K562 (cell line): ENCODE results near the gene ADORA2B. TPM values are rescaled to one million over a fixed set of nuclear protein-coding genes. Genes with fewer than 3 reads are reported as not detected.

ENCODE experiments used
- ARHGAP35 ChIP-seq: fragments of 450-650 bp; IDR thresholded peaks from 2 replicates; pipeline ENCODE4 v1.6.1; 2018; ENCODE audit not compliant: partially characterized antibody
- ASH1L ChIP-seq: fragments of 450-650 bp; IDR thresholded peaks from 2 replicates; pipeline ENCODE4 v1.6.1; 2018; ENCODE audit warnings: borderline replicate concordance, mild to moderate bottlenecking, low read depth; ENCODE audit not compliant: partially characterized antibody
- EZH2 ChIP-seq: IDR thresholded peaks from 2 replicates; pipeline ENCODE4 v1.6.1; 2012; ENCODE audit warnings: low read depth, mild to moderate bottlenecking, inconsistent platforms, low read length, borderline replicate concordance
- HIVEP1 ChIP-seq: fragments of 250-450 bp; sonication (Bioruptor Pico); IDR thresholded peaks from 2 replicates; pipeline ENCODE4 v1.4.0; 2020; ENCODE audit warnings: mild to moderate bottlenecking
- ILF3 ChIP-seq: fragments of 450-650 bp; IDR thresholded peaks from 2 replicates; pipeline ENCODE4 v1.6.1; 2018; ENCODE audit warnings: antibody characterized with exemption, mild to moderate bottlenecking, moderate library complexity, borderline replicate concordance
- NBN ChIP-seq: fragments of 450-650 bp; IDR thresholded peaks from 2 replicates; pipeline ENCODE4 v1.6.1; 2016; ENCODE audit warnings: low read depth, mild to moderate bottlenecking
- POU5F1 ChIP-seq: fragments of 150-350 bp; IDR thresholded peaks from 2 replicates; pipeline ENCODE4 v1.6.1; 2014; ENCODE audit warnings: borderline replicate concordance, low read length, low read depth, mild to moderate bottlenecking; ENCODE audit not compliant: partially characterized antibody
- RBBP5 ChIP-seq: fragments of 200-600 bp; sonication (generic); IDR thresholded peaks from 2 replicates; pipeline ENCODE4 v1.6.1; 2012; ENCODE audit warnings: borderline replicate concordance, mild to moderate bottlenecking, low read length, control low read depth, inconsistent platforms; ENCODE audit not compliant: insufficient read depth, poor library complexity, severe bottlenecking
- RNF2 ChIP-seq: sonication (generic); IDR thresholded peaks from 2 replicates; pipeline ENCODE4 v1.6.1; 2016
- SUPT5H ChIP-seq: fragments of 450-650 bp; IDR thresholded peaks from 2 replicates; pipeline ENCODE4 v1.6.1; 2016
- TBL1XR1 ChIP-seq, 2 experiments: IDR thresholded peaks; 2 replicates each; pipeline ENCODE4 v1.6.1; 2012; ENCODE audit warnings: improper control_type of control experiment in 2 of 2, low read length in 2 of 2, mild to moderate bottlenecking in 1 of 2
- TBP ChIP-seq: optimal IDR thresholded peaks from 2 replicates; pipeline ENCODE3; 2011; ENCODE audit warnings: low read depth, low read length, improper control_type of control experiment
- TCF7L2 ChIP-seq: fragments of 150-350 bp; IDR thresholded peaks from 2 replicates; pipeline ENCODE4 v1.6.1; 2016; ENCODE audit warnings: low read depth, mild to moderate bottlenecking, low read length, moderate library complexity
- TEAD2 ChIP-seq: fragments of 450-650 bp; IDR thresholded peaks from 2 replicates; pipeline ENCODE4 v1.6.1; 2016; ENCODE audit warnings: missing genetic modification characterization, control low read depth, missing compliant biosample characterization
- polyA plus RNA-seq, 8 experiments: library from polyadenylated mRNA; depleted of rRNA in 4 of 8; stranded (reverse) in 5 of 8; unstranded in 3 of 8; fragments of >200 nt; fragmentation: Nextera tagmentation in 2 of 8; fragmentation: Illumina TruSeq in 1 of 8; extraction: Ambion mirVana in 2 of 8; extraction: Trizol in 1 of 8; gene quantifications; 2 replicates each; pipeline versions ENCODE4 v1.2.1 to v1.2.3, GENCODE V29; 2011 to 2014; ENCODE audit warnings: inconsistent platforms in 1 of 8, missing spikeins in 1 of 8
- total RNA-seq, 7 experiments: library from RNA; depleted of rRNA in 6 of 7; stranded (reverse); fragments of >200 nt in 6 of 7; fragmentation: Illumina TruSeq in 2 of 7; extraction: Trizol in 2 of 7; gene quantifications; 2 replicates each; pipeline versions ENCODE4 v1.2.1 to v1.2.3, GENCODE V29; 2011 to 2021; ENCODE audit warnings: low replicate concordance in 1 of 7
- TF ChIP-seq, protein P1 (sequence below): fragments of 450-650 bp; IDR thresholded peaks from 2 replicates; pipeline ENCODE4 v1.7.0; 2016; ENCODE audit warnings: borderline replicate concordance
- TF ChIP-seq, protein P2 (sequence below): IDR thresholded peaks from 2 replicates; pipeline ENCODE4 v1.6.1; 2016; ENCODE audit warnings: missing genetic modification characterization, missing compliant biosample characterization
- TF ChIP-seq, protein P3 (sequence below): fragments of 450-650 bp; formaldehyde crosslinking; conservative IDR thresholded peaks from 2 replicates; pipeline ENCODE4 v1.4.0; 2022; ENCODE audit warnings: mild to moderate bottlenecking, missing genetic modification characterization
- TF ChIP-seq, protein P4 (sequence below): IDR thresholded peaks from 2 replicates; pipeline ENCODE4 v1.6.1; 2014; ENCODE audit warnings: antibody characterized with exemption
- TF ChIP-seq, protein P5 (sequence below): sonication (generic); formaldehyde crosslinking; IDR thresholded peaks from 2 replicates; pipeline ENCODE4 v1.8.0; 2022; ENCODE audit warnings: mild to moderate bottlenecking, missing genetic modification reagents, borderline replicate concordance

The ADORA2B gene
- total and polyA plus RNA-seq, 9 of the 15 experiments (the other 6 are each of a cell fraction or from before 2014, with no cell fraction given) = 6.4 to 16.6 (median 10.5) TPM

DNA sequence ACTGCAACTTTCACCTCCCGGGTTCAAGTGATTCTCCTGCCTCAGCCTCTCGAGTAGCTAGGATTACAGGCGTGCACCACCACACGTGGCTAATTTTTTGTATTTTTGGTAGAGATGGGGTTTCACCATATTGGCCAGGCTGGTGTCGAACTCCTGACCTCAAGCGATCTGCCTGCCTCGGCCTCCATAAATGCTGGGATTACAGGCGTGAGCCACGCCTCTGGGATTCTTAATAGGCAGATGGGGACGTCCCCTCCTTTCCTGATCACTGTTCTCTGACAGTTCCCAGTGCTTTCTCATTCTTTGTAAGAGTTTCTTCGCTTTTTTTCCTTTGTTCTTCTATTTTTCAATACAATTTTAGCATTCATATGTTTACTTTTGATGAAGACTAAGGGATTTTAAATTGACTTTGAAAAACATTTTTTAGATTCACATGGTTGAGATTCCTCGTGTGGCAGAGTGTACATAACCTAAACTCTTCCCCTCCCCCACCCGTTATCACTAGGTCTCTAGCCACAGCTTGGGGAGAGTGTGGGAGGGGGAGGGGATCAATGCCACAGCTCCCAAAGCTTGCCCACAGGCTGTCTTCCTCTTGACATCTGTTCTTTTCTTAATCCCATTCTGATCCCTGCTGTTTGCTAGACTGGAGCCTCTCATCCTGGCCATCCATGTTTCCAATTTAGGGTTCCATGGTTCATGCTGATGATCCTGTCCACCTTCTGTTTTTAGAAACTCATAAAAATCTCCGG, 11.0 kb downstream of the ADORA2B start (continued):
- TF ChIP-seq NBN = 0 out of 2 replicates have a peak, but pooled peaks have one; percentile 39
- TF ChIP-seq ASH1L = no peak
- TF ChIP-seq ILF3 = no peak
- TF ChIP-seq HIVEP1 (CRISPR knock-in tag) = no peak
- TF ChIP-seq RNF2 = peak; percentile 75; the same call in 1 of the 2 replicates
- no peak for TF ChIP-seq TBP
- no peak for TF ChIP-seq POU5F1
- no peak for TF ChIP-seq EZH2
- no peak for TF ChIP-seq RBBP5
- TF ChIP-seq TBL1XR1 (IDR thresholded peaks at IDR 0.05; ENCODE audit: low read length in 2 of 2) = peak in 1 of 2 experiments; percentile 38; a peak in 1 of 4 replicates
- TF ChIP-seq, protein P1, sequence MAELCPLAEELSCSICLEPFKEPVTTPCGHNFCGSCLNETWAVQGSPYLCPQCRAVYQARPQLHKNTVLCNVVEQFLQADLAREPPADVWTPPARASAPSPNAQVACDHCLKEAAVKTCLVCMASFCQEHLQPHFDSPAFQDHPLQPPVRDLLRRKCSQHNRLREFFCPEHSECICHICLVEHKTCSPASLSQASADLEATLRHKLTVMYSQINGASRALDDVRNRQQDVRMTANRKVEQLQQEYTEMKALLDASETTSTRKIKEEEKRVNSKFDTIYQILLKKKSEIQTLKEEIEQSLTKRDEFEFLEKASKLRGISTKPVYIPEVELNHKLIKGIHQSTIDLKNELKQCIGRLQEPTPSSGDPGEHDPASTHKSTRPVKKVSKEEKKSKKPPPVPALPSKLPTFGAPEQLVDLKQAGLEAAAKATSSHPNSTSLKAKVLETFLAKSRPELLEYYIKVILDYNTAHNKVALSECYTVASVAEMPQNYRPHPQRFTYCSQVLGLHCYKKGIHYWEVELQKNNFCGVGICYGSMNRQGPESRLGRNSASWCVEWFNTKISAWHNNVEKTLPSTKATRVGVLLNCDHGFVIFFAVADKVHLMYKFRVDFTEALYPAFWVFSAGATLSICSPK = no peak
- no peak for TF ChIP-seq SUPT5H
- TF ChIP-seq, protein P2, sequence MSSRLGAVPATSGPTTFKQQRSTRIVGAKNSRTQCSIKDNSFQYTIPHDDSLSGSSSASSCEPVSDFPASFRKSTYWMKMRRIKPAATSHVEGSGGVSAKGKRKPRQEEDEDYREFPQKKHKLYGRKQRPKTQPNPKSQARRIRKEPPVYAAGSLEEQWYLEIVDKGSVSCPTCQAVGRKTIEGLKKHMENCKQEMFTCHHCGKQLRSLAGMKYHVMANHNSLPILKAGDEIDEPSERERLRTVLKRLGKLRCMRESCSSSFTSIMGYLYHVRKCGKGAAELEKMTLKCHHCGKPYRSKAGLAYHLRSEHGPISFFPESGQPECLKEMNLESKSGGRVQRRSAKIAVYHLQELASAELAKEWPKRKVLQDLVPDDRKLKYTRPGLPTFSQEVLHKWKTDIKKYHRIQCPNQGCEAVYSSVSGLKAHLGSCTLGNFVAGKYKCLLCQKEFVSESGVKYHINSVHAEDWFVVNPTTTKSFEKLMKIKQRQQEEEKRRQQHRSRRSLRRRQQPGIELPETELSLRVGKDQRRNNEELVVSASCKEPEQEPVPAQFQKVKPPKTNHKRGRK = no peak
- TF ChIP-seq, protein P3, sequence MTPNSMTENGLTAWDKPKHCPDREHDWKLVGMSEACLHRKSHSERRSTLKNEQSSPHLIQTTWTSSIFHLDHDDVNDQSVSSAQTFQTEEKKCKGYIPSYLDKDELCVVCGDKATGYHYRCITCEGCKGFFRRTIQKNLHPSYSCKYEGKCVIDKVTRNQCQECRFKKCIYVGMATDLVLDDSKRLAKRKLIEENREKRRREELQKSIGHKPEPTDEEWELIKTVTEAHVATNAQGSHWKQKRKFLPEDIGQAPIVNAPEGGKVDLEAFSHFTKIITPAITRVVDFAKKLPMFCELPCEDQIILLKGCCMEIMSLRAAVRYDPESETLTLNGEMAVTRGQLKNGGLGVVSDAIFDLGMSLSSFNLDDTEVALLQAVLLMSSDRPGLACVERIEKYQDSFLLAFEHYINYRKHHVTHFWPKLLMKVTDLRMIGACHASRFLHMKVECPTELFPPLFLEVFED (CRISPR knock-in tag) = no peak
- TF ChIP-seq ARHGAP35 = no peak
- TF ChIP-seq TEAD2 = no peak
- TF ChIP-seq, protein P4, sequence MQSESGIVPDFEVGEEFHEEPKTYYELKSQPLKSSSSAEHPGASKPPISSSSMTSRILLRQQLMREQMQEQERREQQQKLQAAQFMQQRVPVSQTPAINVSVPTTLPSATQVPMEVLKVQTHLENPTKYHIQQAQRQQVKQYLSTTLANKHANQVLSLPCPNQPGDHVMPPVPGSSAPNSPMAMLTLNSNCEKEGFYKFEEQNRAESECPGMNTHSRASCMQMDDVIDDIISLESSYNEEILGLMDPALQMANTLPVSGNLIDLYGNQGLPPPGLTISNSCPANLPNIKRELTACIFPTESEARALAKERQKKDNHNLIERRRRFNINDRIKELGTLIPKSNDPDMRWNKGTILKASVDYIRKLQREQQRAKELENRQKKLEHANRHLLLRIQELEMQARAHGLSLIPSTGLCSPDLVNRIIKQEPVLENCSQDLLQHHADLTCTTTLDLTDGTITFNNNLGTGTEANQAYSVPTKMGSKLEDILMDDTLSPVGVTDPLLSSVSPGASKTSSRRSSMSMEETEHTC = no peak
- TF ChIP-seq, protein P5, sequence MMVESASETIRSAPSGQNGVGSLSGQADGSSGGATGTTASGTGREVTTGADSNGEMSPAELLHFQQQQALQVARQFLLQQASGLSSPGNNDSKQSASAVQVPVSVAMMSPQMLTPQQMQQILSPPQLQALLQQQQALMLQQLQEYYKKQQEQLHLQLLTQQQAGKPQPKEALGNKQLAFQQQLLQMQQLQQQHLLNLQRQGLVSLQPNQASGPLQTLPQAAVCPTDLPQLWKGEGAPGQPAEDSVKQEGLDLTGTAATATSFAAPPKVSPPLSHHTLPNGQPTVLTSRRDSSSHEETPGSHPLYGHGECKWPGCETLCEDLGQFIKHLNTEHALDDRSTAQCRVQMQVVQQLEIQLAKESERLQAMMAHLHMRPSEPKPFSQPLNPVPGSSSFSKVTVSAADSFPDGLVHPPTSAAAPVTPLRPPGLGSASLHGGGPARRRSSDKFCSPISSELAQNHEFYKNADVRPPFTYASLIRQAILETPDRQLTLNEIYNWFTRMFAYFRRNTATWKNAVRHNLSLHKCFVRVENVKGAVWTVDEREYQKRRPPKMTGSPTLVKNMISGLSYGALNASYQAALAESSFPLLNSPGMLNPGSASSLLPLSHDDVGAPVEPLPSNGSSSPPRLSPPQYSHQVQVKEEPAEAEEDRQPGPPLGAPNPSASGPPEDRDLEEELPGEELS (CRISPR knock-in tag) = no peak
- no peak for TF ChIP-seq TCF7L2
